ENCODE data around the gene SH2D4B.
A peak's percentile ranks its signal among the peaks of the same experiment; 100 is the strongest.

The SH2D4B gene

GRCh38 chr10:80596391-80597257 is 58.9 kb downstream of the SH2D4B start:
- DNase-seq (ENCODE audit: extremely low read depth, low read depth): no peak
- no peak overlapping the region for H3K4me3 ChIP-seq (replicated peaks; ENCODE audit: low read depth, low read length)
- TF ChIP-seq CTCF (IDR thresholded peaks at IDR 0.05; ENCODE audit: low read depth, low read length, missing control alignments): peak; percentile 87

- no peak for TF ChIP-seq CTCF (IDR thresholded peaks at IDR 0.05; ENCODE audit: low read depth, low read length, missing control alignments)
- no peak for DNase-seq (ENCODE audit: extremely low read depth, low read depth)
- H3K4me3 ChIP-seq (replicated peaks; ENCODE audit: low read depth, low read length): no peak overlapping the region
These were observed 60.5 kb downstream of the SH2D4B start for GRCh38 chr10:80598084-80598798.

- no peak overlapping the region for H3K4me3 ChIP-seq (replicated peaks; ENCODE audit: low read depth, low read length)
- no peak for TF ChIP-seq CTCF (IDR thresholded peaks at IDR 0.05; ENCODE audit: low read depth, low read length, missing control alignments)
- DNase-seq (ENCODE audit: extremely low read depth, low read depth): no peak
These were observed 61.2 kb downstream of the SH2D4B start for GRCh38 chr10:80598951-80599350.

GRCh38 chr10:80599424-80599847 is 61.7 kb downstream of the SH2D4B start:
- no peak overlapping the region for H3K4me3 ChIP-seq (replicated peaks; ENCODE audit: low read depth, low read length)
- DNase-seq (ENCODE audit: extremely low read depth, low read depth): no peak
- TF ChIP-seq CTCF (IDR thresholded peaks at IDR 0.05; ENCODE audit: low read depth, low read length, missing control alignments): peak; percentile 85

GRCh38 chr10:80600256-80600655 is 62.6 kb downstream of the SH2D4B start:
- TF ChIP-seq CTCF (IDR thresholded peaks at IDR 0.05; ENCODE audit: low read depth, low read length, missing control alignments): no peak
- no peak for DNase-seq (ENCODE audit: extremely low read depth, low read depth)

GRCh38 chr10:80602881-80603280 is 65.2 kb downstream of the SH2D4B start:
- no peak for TF ChIP-seq CTCF (IDR thresholded peaks at IDR 0.05; ENCODE audit: low read depth, low read length, missing control alignments)
- no peak overlapping the region for H3K4me3 ChIP-seq (replicated peaks; ENCODE audit: low read depth, low read length)
- DNase-seq (ENCODE audit: extremely low read depth, low read depth): no peak

More at GRCh38 chr10:80600256-80600655, 62.6 kb downstream of the SH2D4B start:
- no peak overlapping the region for H3K4me3 ChIP-seq (replicated peaks; ENCODE audit: low read depth, low read length)
